Measurements from ENCODE around the gene VPS13A.

The VPS13A gene

DNA sequence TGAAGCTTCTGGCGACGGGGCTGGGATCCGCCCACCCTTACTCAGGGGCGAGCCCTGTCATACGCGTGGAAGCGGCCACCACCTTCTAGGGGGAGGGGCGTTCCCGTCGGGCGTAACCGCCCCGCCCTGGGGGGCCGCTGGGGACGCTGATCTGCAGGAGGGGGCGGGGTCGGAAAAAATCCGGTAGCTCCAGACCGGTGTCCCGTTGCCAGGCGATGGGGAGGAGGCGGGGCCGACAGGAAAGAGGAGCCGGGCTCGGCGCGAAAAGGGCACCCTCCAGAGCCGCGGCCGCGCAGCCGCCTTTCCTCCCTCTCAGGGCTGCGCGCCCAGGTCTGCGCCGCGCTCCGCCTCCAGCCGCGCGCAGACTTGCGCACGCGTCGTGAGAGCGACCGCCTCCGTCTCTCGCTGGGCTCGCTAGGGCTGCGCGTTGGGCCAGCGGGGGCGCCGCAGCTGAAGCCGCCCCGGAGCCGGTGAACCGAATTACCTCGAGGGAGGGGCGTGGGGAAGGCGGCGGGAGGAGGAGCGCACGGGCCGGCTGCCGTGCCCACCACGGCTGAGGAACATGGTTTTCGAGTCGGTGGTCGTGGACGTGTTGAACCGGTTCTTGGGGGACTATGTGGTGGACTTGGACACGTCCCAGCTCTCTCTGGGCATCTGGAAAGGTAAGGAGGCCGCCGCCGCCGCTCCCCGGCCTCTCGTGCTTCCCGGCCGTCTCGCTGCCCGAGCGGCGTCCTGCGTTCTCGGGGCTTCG, at the start of gene VPS13A:
VPS13A (plus strand) TSS at position 392 of the 751 bp plus-strand sequence; CDS start at position 563, 171 bp downstream.
- DNase-seq, result peak; percentile 93

DNA sequence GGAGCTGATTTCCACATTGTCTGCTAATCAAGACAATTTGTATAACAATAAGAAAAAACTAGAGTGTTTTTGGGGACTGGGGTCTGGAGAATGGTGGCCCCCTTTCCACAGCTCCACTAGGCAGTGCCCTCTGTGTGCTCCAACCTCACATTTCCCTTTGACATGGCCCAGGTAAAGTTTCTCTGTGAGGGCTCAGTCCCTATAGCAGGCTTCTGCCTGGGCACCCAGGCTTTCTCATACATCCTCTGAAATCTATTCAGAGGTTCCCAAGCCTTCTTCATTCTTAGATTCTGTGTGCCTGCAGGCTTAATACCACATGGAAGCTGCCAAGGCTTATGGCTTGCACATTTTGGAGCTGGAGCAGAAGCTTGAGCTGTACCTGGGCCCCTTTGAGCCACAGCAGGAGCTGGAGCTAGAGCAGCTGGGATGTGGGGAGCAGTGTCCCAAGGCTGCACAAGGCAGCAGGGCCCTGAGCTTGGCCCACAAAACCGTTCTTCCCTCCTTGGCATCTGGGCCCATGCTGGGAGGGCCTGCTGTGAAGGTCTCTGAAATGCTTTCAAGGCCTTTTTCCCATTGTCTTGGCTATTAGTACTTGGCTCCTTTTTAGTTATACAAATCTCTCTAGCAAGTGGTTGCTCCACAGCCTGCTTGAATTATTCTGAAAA, 49.1 kb upstream of the VPS13A start:
- no peak for DNase-seq

DNA sequence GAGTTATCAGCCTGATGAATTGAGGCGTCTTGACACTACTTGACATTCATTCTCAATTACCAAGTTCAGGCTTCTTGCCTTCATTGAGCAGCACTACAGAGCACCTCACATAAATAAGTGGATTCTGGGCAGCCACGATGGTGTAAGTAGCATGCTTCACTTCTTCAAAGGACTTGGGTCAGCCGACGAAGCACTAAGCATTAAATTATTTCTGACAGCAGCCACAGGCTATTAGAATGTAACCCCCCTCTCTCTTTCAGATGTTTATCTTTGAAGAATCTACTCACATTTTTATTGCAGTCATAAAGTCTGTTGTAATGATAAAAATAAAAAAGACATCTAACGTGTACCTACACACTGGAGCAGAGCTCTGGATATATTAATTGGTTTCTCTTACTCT, 45.9 kb upstream of the VPS13A start:
- no peak for DNase-seq

DNA sequence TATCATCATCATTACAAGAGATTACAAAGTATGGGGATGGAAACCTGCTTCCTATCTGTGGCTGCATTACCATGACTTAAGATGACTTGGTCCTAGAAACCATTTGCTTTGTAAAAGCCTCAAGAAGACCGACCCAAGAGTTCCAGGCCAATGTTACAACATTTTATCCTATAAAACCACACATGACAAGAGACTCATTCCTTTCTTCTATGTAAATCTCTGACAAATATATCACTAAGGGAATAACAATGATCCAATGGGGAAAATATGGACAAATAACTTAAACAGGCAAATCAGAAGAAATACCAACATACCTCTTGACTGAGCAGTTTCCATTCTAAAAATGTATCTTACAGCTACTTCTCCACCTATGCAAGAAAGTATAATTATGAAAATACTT, 44.3 kb upstream of the VPS13A start:
- DNase-seq, result no peak

DNA sequence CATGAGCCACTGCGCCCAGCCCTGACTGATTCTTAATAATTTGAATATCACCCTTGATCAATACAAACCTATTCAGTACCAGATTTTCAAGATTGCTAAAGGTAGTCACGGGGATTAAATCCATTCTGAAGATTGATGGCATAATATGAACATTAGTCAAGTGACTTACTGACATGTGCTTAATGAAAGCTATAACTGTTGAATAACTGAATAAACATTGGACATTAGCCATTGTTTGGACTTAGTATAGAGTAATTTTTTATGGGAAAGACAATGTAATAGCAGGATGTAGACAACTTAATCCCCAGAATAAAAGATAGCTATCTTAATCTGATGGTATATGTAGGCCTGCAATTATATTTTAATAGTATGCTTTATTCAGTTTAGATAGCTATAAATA, 35.0 kb upstream of the VPS13A start:
- no peak for DNase-seq

DNA sequence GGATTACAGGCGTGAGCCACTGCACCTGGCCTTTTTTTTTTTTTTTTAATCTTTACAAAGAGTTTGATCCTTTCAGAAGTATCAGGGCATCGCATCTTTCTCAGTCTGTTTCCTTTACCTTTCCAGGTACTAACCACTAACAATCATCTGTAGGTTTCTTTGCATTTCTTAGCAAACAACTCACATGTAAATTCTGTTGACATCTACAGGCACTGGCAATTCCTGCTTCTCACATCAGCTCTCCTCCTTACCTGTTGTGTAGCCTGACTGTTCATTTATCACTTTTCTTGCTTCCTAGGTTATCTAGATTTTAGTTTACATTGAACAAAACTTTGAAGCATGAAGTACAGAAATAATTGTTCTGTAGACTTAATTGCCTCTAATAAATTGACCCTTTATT, 27.5 kb upstream of the VPS13A start:
- DNase-seq, result no peak

DNA sequence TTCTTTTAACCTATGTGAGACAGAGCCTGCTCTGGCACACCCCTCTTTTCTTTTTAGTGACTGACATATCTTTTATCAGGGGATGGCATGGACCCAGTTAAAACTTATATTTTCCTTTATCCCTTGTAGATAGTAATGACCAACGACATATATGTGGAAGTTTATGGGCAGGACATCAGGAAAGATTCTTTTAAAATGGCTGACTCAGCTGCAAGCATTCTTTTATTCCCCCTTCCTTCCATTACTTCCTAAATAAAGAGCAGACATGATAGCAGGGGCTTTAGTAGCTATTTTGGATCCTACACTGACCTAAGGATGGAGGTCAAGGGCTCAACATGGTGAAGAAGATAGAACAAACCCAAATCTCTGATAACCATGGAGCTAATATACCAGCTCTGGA, 25.0 kb upstream of the VPS13A start:
- DNase-seq, result no peak

DNA sequence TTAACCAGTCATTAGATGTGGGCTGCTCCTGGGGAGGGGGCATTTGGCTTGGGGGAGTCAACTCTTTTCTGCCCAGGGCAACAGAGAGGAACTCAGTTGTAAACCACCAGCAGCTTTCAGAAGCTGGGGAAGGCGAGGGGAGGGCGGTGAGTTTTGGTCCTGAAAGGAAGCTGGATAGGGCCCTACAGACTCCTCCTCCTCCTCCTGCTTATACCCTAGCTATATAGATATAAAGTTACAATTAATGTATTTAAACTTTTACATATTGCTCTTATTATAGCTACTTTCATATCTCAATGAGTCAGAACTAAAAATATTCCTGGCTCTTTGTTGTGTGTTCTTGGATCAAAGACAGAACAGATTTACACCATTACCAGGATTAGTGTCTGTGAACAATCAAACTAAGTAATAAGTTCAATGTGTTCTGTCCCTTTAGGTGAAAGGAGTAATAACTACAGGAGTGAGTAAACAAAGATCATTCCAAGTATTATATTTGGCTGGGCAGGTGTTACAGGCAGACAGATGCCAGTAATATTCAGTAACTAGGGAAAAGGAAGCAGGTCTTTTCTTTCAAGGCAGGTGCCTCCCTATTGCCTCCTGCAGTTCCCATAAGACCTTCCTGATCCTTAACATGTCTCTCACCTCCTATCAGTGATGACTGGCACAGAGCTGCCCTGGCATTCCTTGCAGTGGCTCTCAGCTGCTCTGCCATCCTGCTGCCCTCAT, 20.5 kb upstream of the VPS13A start:
- DNase-seq, result no peak

DNA sequence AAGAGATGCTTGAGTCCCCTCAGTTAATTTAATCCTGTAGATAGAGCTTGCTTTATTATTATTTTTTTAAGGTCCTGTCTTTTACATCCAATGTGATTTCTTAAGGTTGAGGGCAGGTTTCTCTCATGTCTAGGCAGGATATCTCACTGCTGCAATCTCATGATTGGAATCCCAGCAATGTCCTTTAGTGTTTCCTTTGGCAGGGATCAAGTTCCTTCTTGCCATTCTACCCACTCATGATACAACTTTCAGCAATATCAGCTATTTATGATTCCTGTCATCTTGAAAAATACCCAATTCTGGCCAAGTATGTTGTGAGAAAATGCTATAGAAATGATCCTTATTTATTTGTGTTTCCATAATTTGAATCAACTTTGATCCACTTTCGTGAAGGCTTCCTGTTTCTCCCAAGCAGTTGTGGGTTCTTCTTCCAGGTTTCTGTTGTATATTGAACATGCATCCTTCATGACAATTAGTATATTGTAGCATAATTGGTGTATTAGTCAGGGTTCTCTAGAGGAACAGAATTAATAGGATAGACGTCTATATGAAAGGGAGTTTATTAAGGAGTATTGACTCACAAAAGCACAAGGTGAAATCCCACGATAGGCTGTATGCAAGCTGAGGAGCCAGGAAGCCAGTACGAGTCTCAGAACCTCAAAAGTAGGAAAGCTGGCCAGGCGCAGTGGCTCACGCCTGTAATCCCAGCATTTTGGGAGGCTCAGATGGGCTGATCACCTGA, 18.4 kb upstream of the VPS13A start:
- no peak for DNase-seq

DNA sequence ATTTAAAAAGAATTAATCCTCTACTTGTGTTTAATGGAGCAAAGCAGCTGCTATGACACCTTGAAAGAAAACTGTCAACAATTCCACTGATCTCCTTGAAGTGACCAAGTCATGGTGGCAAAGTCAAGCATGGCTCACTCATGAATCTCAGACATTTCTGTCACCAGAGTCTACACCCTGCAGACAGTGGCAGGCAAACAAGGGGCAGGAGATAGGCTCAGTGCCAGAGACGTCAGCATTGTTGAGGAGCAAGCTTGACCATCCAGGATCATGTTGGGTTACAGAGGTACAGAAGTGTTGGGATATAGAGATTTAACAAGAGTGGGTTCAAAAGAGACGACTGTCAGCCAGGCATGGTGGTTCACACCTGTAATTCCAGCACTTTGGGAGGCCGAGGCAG, 16.1 kb upstream of the VPS13A start:
- no peak for DNase-seq

DNA sequence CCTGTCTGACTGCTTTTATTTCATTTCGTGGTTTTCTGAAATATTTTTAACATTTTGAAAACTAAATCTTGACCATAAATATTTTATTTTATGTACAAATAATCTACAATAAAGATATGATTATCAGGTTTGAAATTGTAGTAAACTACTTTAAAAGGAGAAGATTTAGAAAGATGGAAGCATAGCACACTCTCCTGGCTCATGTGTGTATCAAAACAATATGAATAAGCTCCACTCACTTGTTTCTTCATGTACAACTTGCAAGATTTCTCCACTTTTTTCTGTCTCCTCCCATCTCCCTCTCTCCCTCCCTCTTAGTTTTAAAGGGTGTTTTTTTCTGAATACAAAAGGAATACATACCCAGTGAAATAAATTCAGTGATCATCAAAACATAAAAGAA, 15.4 kb upstream of the VPS13A start:
- no peak for DNase-seq

DNA sequence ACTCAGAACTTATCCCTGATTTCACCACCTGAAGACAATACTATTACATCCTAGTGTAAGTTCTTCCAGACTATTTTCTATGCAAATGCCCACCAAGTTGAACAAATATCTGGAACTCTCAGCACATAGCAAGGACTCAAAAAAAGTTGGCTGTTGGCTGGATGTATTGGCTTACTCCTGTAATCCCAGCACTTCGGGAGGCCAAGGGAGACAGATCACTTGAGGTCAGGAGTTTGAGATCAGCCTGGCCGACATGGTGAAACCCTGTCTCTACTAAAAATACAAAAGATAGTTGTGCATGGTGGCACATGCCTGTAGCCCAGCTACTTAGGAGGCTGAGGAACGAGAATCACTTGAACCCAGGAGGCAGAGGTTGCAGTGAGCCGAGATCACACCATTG, 15.0 kb upstream of the VPS13A start:
- no peak for DNase-seq

DNA sequence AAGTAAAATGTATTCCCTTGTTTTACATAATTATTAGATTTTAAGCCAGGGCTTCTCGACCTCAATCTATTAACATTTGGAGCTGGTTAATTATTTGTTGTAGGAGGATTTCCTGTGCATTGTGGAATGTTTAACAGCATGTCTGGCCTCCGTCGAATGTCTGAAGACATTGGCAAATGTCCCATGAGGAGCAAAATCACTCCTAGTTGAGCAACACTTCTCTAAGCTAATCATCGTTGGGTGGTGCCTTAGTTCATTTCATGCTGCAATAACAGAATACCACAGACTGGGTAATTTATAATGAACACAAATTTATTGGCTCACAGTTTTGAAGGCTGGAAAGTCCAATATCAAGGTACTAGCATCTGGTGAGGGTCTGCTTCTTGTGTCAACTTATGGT, 13.4 kb upstream of the VPS13A start:
- no peak for DNase-seq

DNA sequence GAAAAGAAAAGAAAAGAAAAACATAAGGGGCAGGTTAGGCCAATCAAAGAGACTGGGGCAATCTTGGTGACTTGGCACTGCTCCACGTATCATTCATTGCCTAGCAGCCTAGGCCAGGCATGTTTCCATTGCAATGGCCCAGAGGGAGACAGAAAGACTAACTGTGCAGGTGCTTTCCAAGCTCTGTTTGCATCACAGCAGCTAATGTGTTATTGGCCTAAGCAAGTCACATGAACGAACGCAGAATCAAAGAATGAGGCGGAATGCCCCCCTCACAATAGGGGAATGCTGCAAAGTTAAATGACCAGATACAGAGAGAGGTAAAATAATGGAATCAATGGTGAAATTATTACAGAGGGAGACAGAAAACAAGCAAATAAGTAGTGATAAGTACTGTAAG, 11.1 kb upstream of the VPS13A start:
- DNase-seq, result no peak

DNA sequence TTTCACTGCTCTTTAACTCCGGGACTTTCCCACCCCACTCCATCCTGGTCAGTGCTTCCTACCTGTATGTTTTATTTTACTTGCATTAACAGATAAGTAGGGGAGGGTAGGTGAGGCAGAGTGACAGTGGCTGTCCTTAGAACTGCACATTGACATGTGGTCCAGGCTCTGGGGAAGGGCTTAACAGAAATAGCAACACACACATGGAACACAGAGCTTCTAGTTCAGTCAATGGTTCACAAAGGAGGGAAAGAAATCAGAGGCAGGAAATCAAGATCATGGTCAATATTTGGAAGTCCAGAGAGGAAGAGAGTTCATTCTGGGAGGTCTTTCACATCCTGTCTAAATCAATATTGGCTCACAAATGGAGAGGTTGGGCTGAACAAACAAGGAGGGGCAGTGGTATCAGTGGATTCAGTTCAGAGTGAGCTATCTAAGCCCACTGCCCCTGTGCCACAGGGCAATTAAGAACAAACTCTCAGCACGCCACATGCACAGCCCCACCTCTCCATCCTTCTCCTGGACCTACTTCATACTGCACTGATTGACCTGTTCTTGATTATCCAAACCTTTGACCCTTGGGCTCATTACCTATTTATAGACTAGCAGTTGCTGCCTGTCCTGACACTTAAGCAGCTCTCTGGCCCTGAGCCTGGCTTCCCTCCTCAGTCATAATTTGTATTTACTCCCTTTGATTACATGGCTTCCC, 6.2 kb upstream of the VPS13A start:
- no peak for DNase-seq

DNA sequence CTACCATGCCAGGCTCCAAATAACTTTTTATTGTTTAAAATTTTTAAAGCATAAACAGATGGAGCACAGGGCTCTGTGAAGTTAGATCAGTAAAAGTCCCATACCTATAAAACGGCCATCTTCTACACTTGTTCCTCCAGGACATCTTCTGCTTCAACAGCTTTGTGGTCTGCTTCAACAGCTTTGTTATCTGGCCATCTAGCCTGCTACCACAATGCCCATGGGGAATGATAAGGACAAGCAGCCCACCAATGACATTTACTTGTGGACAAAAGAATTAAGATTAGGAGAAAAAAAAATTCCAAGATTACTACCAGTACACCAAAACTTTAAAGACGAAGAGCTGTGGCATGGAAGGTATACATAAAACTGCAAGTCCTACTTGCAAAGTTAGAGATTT, 2.2 kb upstream of the VPS13A start:
- no peak for DNase-seq

DNA sequence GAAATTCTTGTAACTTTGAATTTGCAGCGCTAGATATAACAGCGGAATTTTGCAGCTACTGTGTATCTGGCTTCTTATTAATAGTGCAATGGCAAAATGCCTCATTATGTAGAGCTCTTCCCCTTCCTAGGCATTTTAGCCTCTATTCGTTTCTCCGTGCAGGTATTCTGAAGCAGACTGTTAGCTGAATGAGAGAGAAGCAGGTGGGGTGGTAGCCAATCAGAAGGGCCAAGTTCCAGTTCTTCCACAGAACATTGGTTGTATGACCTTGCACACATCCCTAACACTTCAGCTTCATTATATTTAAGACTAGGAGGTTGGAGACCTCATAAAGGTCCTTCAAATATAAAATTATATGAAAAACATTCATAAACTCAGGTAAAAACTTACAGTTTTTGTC, 1.2 kb upstream of the VPS13A start:
- no peak for DNase-seq

DNA sequence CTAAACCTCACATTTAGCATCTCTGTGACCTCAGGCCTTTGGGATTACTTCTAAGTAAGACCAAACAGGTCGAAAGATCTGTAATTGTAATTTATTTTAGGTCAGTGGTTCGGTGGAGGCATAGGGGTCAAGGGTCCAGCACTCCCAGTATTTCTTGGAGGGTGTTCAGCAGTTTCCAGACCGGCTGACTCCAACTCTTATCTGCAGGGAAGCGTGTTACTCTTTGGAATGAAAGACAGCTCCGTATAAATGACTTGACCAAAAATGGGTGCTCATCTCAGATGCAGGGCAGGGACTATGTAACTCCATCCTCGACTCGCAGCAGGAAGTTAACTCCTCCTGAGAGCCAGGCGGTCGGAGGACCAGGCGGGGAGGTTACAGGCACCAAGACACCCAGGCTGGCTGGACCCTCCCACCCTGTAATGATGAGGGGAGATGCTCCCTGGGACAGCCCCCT, 620 bp upstream of the VPS13A start:
- no peak for DNase-seq

DNA sequence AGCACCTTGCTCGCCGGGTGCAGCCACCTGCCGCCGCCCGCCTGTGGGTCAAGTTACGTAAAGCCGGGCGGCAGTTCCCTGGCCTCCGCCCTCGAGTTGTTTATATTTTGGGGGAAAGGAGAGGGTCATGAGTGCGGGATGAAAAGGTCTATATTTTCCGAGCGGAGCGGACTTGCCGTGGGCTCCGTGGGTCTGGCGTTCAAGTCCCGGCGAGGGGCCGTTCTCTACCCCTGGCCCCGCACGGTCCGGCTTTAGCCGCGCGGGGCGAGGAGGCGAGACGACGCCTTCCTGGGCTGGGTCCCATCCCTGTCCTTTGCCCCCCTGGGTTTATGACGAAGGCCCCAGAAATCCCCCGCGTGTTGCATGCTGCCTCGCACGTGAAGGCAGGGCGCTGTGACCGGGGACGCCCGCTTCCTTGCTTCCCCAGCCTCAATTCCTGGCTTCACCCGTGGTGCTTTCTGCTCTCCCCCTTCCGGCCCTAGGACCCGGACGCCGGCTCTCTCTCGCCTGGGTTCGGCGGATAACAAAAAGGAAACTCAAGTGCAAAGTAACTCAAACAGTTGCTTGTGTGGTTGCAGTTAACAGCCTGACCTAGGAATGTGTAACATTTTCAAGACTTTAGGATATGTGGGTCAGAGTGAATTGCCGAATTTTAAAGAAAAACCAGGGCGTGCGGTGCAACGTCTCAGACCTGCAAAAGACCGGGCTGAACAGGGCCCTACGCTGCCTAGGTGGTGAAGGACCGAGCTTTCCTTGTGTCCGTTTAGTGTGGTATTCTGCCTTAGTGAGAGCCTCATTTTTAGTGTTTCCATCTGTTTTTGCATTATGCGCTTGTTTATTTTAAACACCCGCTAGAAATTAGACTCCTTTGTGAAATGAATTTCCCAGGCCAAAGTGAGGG, 810 bp downstream of the VPS13A start:
- DNase-seq, result peak; percentile 57

DNA sequence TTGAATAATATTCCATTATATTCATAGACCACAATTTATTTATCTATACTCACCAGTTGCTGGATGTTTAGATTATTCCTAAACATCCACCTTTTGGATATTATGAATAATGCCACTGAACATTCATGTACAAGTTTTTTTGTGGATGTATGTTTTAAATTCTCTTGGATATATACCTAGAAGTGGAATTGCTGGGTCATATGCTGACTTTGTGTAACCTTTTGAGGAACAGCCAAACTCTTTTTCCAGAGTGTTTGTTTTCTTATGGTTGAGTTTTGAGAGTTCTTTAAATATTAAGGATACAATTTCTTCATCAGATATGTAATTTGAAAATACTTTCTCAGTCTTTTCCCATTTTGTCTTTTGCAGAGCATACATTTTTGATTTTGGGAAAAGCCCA, 2.7 kb downstream of the VPS13A start:
- DNase-seq, result no peak

DNA sequence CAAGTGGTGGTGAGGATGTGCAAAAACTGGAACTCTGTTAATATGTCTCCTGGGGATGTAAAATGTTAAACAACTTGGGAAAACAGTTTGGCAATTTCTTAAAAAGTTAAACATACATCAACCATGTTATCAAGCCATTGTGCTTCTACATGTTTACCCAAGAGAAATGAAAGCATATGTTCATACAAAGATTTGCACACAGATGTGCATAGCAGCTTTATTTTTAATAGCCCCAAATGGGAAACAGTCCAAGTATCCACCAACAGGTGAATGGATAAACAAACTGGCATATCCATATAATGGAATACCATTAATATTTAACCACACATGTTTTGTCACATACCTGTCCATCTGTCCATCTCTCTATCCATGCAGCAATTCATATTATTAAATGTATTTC, 6.2 kb downstream of the VPS13A start:
- no peak for DNase-seq

DNA sequence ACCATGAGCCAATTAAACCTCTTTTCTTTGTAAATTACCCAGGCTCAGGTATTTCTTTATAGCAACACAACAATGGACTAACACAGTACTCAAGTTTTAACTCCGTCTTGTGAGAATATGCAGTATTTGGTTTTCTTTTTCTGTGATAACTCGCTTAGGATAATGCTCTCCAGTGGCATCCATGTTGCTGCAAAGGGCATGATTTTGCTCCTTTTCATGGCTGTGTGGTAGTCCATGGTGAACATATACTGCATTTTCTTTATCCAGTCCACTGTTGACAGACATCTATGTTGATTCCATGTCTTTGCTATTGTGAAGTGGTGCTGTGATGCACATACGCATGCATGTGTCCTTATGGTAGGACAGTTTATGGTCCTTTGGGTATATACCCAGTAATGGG, 10.9 kb downstream of the VPS13A start:
- DNase-seq, result no peak

Data from activated naive CD4-positive, alpha-beta T cell treated with anti-CD3 and anti-CD28 coated beads, Interleukin-2, amount 50 U/mL, for 16 hours (primary cell).